GM18873 (cell line): ENCODE data around the gene PCDH9.

ENCODE experiments used
- ATAC-seq: cut with Tn5 transposase; IDR thresholded peaks from one replicate; pipeline ENCODE4 v1.9.1; 2021; ENCODE audit warnings: mild to moderate bottlenecking, moderate library complexity, moderate number of reproducible peaks; ENCODE audit not compliant: unreplicated experiment, low FRiP score

PCDH9 gene

DNA sequence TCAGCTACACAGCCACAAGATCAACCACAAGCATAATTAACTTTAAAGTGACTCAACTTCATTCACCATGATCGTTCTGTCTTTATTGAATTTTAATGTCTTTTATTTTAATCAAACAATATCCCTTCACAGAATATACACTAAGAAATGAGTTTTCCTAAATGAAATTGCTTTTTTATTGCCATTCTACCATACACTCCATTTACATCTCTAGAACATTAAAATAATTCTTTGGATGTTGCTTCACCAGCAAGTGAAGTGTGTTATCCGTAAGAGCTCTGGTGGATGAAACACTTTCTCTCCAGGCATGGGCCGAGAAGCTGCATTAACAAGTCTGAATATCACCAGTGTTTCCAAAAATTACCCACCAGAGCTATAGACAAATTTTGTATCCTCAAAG lies 789.2 kb downstream of the PCDH9 start:
- no peak for ATAC-seq

- no peak for ATAC-seq
Observed at GRCh38 chr13:66430728-66431127, 799.4 kb downstream of the PCDH9 start.

GRCh38 chr13:66430269-66430668 lies 799.9 kb downstream of the PCDH9 start:
- ATAC-seq = no peak

DNA sequence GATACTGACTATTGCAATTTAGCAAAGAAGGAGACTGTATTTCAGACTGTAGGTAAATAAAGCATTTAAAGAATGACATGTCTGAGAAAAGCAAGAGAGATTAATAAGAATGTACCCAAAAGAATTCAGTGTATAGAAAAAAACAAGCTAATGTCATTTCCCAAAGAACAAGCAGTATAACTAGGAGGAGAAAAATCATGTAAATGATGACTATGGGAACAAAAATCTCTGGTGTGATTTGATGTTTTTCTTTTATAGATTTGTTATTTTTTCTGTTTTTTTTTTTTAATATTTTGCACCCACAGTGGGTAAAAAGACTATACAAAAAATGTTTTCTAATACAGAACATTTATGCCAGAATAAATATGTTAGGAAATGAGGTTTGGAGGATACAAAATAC lies 801.0 kb downstream of the PCDH9 start:
- ATAC-seq = no peak

DNA sequence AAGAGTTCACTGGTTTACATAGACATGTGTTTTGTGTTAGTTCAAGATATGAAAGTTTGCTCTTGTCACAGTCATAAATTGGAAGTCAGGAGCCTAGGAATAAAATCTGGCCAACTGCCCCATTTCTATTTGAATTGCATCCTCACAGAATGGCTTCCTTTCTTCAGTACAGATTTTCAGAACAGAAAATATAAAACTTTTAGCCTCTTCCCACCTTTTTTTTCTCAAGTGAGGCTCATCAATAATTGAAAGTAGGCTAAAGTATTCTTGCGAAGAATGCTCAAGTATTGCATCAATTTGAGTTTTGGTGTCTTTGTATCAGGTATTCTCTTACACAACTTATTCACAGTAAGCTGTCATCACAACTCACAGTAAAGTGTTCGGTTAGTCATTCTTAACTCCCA lies 802.7 kb downstream of the PCDH9 start:
- ATAC-seq = no peak

DNA sequence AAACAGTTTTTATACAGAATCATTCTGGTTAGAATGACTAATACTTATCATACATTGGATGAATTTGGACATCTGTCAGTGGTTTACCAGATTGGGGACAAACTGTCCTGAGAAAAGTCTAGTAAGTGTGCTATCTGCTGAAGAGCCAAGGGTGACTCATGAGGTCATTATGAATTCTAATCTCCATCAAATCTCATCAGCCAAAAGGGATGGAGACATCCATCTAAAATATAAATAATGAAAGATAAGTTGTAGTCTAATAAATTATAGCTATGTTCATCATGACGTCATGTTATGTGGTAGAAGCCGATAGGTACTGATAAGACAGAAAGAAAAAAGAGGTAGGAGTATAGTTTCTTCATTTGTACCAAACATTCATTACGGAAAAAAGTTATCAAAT lies 804.4 kb downstream of the PCDH9 start:
- no peak for ATAC-seq

DNA sequence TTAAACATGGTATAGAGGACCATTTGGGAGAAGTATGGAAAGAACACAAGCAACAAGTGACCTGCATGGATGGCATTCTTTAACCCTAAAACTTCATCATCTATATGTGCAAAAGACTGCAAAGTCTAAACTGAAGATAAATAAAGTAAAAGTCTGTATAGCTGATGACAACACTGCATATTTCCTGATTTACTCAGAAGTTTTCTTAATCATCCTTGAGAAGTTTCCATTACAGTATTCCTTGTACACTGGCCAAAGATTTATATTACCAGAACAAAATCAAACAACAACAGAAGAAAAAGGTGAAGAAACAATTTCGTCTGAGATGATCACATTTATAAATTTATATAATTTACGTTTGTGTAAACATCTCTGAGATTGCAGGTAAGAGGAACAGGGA lies 805.7 kb downstream of the PCDH9 start:
- ATAC-seq = no peak

GRCh38 chr13:66415444-66415843 lies 814.7 kb downstream of the PCDH9 start:
- no peak for ATAC-seq

DNA sequence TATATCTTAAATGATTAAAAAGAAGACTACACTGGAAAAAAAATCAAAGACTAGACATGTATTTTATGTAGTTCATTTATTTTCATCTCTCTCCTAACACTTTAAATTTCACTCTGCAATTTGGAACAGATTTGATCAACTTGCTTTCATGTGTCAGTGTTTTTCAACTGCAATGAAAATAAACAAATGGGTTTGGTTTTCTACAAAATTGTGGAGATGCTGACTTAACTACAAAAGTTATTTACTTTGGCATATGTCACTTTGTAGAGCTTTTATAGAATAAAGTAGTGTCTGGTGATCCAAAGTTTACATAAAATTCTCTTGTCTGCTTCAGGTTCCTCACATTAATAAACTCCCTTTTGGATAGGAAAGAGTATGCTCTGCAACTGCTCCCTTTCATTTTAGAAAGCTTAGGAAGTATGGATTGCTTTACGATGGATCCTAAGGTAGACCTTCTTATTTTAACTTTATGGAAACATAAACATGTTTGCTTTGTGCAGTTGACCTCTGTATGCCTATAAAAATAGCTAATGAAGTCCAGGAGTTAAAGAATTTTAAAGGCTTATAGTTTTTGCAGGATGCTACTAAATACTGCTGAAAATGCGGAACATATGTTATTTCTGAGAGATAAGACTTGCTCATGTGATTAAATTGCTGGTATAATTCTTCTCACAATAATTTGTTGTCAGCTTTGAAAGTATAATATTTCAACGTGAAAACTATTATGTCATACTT lies 815.9 kb downstream of the PCDH9 start:
- no peak for ATAC-seq

DNA sequence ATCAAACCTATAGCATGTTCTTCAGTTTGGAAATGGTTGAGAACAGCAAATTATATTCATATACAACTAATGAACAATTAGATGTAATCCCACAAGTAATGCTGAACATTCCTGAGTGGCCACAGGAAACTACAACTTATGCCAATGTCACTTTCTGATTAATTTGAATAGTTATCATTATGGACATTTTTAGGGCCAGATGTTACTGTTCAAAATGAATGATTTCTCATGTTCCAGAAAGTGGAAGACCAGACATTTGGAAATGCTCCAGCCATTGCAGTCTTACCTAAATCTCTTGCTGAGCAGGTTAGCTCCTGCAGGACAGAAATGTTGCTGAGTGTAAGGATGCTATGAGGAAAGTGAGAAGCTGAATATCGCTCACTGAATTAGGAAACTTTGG lies 819.8 kb downstream of the PCDH9 start:
- no peak for ATAC-seq

DNA sequence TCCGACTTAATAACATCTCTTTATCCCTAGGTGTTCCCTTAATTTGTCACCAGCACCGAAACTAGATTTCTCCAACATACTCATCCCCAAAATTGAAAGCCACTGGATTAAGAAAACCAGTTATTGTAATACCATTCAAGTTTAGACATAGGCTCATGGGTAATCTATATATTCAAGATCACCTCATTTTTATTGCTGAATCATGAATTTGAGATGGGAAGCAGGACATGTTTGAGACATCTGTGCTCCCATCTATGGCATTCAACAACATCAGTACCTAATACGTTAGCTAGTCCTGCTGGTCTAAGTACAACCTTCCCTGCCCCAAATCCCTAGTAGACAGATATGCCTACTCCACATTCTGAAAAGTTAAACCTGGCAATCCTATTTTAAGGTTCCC lies 820.6 kb downstream of the PCDH9 start:
- no peak for ATAC-seq

GRCh38 chr13:66407128-66407527 lies 823.0 kb downstream of the PCDH9 start:
- ATAC-seq = no peak

GRCh38 chr13:66405908-66406802 lies 824.0 kb downstream of the PCDH9 start:
- no peak for ATAC-seq

- ATAC-seq = no peak
Observed at GRCh38 chr13:66402546-66402945, 827.6 kb downstream of the PCDH9 start.

DNA sequence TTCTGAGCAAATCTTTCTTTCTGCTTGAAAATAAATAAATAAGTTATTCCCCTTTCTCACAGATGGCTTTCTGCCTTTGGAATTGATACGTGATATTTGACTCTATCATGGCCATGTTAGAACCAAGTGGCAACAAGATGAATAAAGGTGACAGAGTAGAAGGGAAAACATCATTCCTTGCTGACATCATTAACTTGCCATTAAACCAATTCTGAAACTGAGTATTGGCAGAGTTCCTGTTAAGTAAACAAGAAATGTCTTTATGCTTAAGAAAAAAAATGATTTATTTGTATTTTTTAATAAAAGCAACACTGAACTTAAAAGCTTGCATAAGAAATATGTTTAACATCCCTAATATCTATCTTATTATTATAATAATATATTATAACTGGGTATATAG lies 828.1 kb downstream of the PCDH9 start:
- ATAC-seq = no peak

DNA sequence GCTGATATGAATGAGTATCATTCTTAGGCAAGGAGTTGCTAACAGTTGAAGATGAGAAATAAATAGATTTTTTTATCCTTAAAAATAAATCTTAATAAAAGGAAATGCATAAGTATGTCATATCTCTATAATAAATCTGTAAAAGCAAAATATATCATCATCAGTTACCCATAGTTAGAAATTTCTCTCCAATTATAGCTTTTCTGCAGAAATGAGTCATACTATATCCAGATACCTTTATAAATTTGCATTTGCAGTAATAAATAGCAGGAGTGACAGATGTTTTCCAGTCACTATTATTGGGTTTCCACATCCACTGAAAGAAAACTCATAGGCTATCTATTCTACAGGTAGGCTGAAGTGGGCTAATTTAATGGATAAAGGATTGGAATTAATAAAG lies 829.8 kb downstream of the PCDH9 start:
- ATAC-seq = no peak

DNA sequence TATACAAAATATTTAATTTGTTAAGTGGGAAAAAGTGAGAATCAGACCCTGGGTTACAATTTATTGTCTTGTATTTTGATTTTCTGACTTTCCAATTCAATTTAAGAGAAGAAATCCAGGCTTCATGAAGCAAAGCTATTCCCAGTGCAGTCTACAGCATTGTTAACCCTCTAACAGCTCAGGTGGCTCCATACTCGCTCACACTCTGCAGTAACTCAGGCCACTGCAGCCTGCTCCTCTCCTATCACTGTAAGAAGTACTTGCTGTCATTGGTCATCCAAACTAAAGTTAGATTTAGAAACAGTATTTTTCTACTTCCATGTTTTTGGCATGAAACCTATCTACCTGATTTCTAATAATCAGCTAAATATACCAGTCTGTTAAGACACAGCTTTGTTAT lies 830.3 kb downstream of the PCDH9 start:
- ATAC-seq = no peak

DNA sequence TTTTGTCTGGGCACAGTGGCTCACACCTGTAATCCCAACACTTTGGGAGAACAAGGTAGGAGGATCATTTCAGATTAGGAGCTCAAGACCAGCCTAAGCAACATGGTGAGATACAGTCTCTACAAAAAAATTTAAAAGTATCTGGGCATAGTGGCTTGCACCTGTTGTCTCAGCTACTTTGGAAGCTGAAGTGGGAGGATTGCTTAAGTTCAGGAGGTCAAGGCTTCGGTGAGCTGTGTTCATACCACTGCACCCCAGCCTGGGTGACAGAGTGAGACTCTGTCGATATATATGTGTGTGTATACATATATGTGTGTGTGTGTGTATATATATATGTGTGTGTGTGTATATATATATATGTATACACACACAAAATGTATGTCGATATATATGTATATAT lies 833.0 kb downstream of the PCDH9 start:
- no peak for ATAC-seq

DNA sequence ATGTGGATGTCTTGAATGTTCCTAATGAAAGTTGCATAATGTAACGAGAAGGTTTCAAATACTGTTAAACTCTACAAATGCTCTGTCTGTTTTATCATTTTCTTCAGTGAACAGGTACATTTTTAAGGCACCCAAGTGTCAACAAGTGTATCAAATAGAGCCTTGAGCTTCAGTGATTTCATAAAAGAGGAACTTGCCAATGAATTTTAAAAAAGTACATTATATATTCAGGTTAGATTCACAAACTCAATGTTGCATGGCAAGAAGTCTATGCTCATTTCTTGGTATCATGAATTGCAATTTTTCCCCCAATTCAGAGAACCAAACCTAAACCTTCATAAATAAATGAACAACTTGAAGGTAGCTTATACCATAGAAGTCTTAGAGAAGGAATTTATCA lies 838.8 kb downstream of the PCDH9 start:
- no peak for ATAC-seq

- no peak for ATAC-seq
Observed at GRCh38 chr13:66378894-66379293, 851.2 kb downstream of the PCDH9 start.

- ATAC-seq = no peak
Observed at GRCh38 chr13:66377569-66377968, 852.6 kb downstream of the PCDH9 start.

GRCh38 chr13:66375756-66376155 lies 854.4 kb downstream of the PCDH9 start:
- ATAC-seq = no peak
